ENCODE data around the gene PCBP3. TPM values are rescaled to one million over a fixed set of nuclear protein-coding genes. Genes with fewer than 3 reads are reported as not detected.

The PCBP3 gene
- total and polyA plus RNA-seq, 10 of the 15 experiments (the other 5 are each of a cell fraction or from before 2014, with no cell fraction given) = 0.09 to 1.3 (median 0.46) TPM; not detected in 3

DNA sequence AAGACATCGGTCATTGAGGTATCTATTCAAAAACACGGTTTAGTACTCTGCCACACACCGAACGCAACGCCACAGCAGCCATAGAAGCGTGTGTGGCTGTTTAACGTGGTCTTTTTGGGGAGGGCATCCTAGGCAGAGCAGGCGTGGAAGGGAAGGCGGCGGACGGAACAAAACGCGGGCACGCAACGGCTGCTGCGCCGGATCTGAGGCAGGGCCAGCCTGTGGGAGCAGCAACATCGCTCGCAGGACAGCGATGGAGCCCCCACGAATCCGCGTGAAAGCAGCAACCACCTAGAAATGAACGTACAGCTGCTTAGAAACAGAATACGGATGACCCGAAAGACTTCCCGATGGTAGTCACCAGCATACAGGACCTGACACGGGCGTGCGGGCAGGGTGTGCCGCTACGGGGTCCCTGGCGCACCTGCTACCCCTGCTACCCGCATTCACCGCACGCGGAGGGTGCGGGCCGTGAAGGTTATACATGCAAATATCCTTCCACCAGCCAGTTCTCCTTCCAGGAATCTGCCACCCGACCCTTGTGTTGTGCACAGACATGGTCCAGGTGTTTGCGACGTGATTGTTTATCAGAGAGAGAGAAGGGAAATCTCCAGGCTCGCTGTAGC, 223.6 kb downstream of the PCBP3 start:
- Histone ChIP-seq H3K4me2 (ENCODE audit: control insufficient read depth, insufficient read depth) (no peak overlapping the region), H2AFZ (ENCODE audit: control insufficient read depth, low read depth, low read length) (no peak overlapping the region), H3K4me3 (no peak overlapping the region), H3K4me1 (ENCODE audit: control insufficient read depth, insufficient read depth, low read length) (no peaks in the 10 kb centered on the region), H3K9ac (ENCODE audit: control insufficient read depth, insufficient read depth, low read length) (no peak overlapping the region), H3K9me3 (replicated peaks; ENCODE audit: control insufficient read depth, insufficient read depth, low read length) (no peaks in the 10 kb centered on the region), H3K27me3 (replicated peaks in 1 of 2; ENCODE audit: control insufficient read depth in 2 of 2, insufficient read depth in 2 of 2, low read length in 1 of 2) (no peaks in the 10 kb centered on the region), H3K36me3 (ENCODE audit: control insufficient read depth in 2 of 2, insufficient read depth in 2 of 2, low read length in 1 of 2) (no peaks in the 10 kb centered on the region), H3K27ac (ENCODE audit: control insufficient read depth, insufficient read depth) (no peak overlapping the region), H3K79me2 (ENCODE audit: control insufficient read depth, insufficient read depth, low read length) (no peaks in the 10 kb centered on the region), H4K20me1 (ENCODE audit: control insufficient read depth, insufficient read depth) (no peaks in the 10 kb centered on the region)
- ChIA-PET POLR2A (no interaction called here), RAD21 (ENCODE audit: unreplicated experiment) (no interaction called here), CTCF (no interaction called here), SMC1A (ENCODE audit: uncharacterized antibody, unreplicated experiment) (no interaction called here)
- intact Hi-C loops (cut with micrococcal nuclease; ENCODE audit: unreplicated experiment) (no loop called here), in situ Hi-C loops (cut with MboI) (no loop called here)
- FAIRE-seq (no peak), DNase-seq (ENCODE audit: low read depth, low spot score) (no peak), ATAC-seq (no peak)
- 88% methylated on average over 41 of the region's 43 CpGs for WGBS (ENCODE audit: insufficient coverage, insufficient replicate concordance, low lambda C conversion rate, missing lambda C conversion rate)
- no peak for TF ChIP-seq NR2F1 (conservative IDR thresholded peaks at IDR 0.05)
- no peak for TF ChIP-seq ZNF384 (IDR thresholded peaks at IDR 0.05; ENCODE audit: borderline replicate concordance, low read depth, low read length)
- no peak for TF ChIP-seq IKZF1 (conservative IDR thresholded peaks at IDR 0.05)
- no peak for TF ChIP-seq HCFC1 (IDR thresholded peaks at IDR 0.05; ENCODE audit: low read length)
- TF ChIP-seq LARP7 (IDR thresholded peaks at IDR 0.05) = no peak
- TF ChIP-seq BACH1 (IDR thresholded peaks at IDR 0.05; ENCODE audit: borderline replicate concordance) = no peak
- no peak for TF ChIP-seq ETV6 (conservative IDR thresholded peaks at IDR 0.05 in 1 of 2, IDR thresholded peaks at IDR 0.05 in 1 of 2; ENCODE audit: borderline replicate concordance in 1 of 2, low read depth in 1 of 2)
- TF ChIP-seq NFYA (IDR thresholded peaks at IDR 0.05; ENCODE audit: borderline replicate concordance, low read depth, low read length) = no peak
- no peak for TF ChIP-seq SPI1 (IDR thresholded peaks at IDR 0.05; ENCODE audit: borderline replicate concordance, insufficient read depth, low read depth, low read length)
- BruUV-seq (replicated peaks) = no TSS peak

Measured in GM12878 (cell line).